Cardiac fibroblast (primary cell): Measurements from ENCODE around the gene OCLN.
"Not testable (repeated sequence)": the region's sequence is repeated elsewhere in the genome, so short reads cannot be mapped to it uniquely, and the experiment has no call there.

Experiments used
- DNase-seq, 2 donors: peaks; one replicate each; pipeline versions ENCODE4 v3.0.0 to v3.0.0-alpha.2; 2010; ENCODE audit warnings: low read depth in 2 of 2
- H3K4me3 ChIP-seq, 2 donors: replicated peaks in 1 of 2; 1 replicate in 1 of 2; 2 replicates in 1 of 2; pipeline ENCODE4 v1.5.1; 2011; ENCODE audit warnings: low read depth in 2 of 2, low read length in 2 of 2, mild to moderate bottlenecking in 2 of 2, moderate library complexity in 1 of 2
- CTCF ChIP-seq: IDR thresholded peaks from one replicate; pipeline ENCODE4 v1.5.1; 2011; ENCODE audit warnings: low read depth, mild to moderate bottlenecking, low read length, inconsistent platforms

Gene OCLN

GRCh38 chr5:69502767-69503488 lies 10.3 kb downstream of the OCLN start:
- H3K4me3 ChIP-seq: no peak overlapping the region
- DNase-seq: peak; percentile 33 to 83

GRCh38 chr5:69504036-69504435 lies 11.4 kb downstream of the OCLN start:
- H3K4me3 ChIP-seq: no peak overlapping the region
- peak in 1 of 2 donors; percentile 49 for DNase-seq
- TF ChIP-seq CTCF: no peak

More at GRCh38 chr5:69502767-69503488, 10.3 kb downstream of the OCLN start:
- no peak for TF ChIP-seq CTCF

GRCh38 chr5:69505306-69505705 lies 12.7 kb downstream of the OCLN start:
- no peak for TF ChIP-seq CTCF
- DNase-seq: no peak
- no peak overlapping the region for H3K4me3 ChIP-seq

GRCh38 chr5:69509212-69509611 lies 16.6 kb downstream of the OCLN start:
- TF ChIP-seq CTCF: no peak
- H3K4me3 ChIP-seq: no peak overlapping the region
- no peak for DNase-seq

- no peak for TF ChIP-seq CTCF
- no peak overlapping the region for H3K4me3 ChIP-seq
These were observed 18.1 kb downstream of the OCLN start for GRCh38 chr5:69510694-69511093.

GRCh38 chr5:69512740-69513260 lies 20.2 kb downstream of the OCLN start:
- peak; percentile 68 to 76 for DNase-seq
- TF ChIP-seq CTCF: no peak
- H3K4me3 ChIP-seq: no peak overlapping the region

More at GRCh38 chr5:69510694-69511093, 18.1 kb downstream of the OCLN start:
- DNase-seq: no peak

- DNase-seq: not testable (repeated sequence)
These were observed 23.0 kb downstream of the OCLN start for GRCh38 chr5:69515570-69515969.

More at GRCh38 chr5:69515570-69515969, 23.0 kb downstream of the OCLN start:
- H3K4me3 ChIP-seq: not testable (repeated sequence)
